HEK293 (cell line): Measurements from ENCODE around the gene UQCRQ.

ENCODE experiments used
- GLI2 ChIP-seq: fragments of 450-650 bp; formaldehyde crosslinking; IDR thresholded peaks from 2 replicates; pipeline ENCODE4; 2017; ENCODE audit warnings: missing biosample characterization, missing genetic modification characterization, low read depth, borderline replicate concordance
- GLIS2 ChIP-seq: fragments of 450-650 bp; formaldehyde crosslinking; IDR thresholded peaks from 2 replicates; pipeline ENCODE4 v1.5.1; 2016; ENCODE audit warnings: missing biosample characterization, missing genetic modification characterization
- KLF7 ChIP-seq: fragments of 450-650 bp; formaldehyde crosslinking; IDR thresholded peaks from 2 replicates; pipeline ENCODE4 v1.5.1; 2016; ENCODE audit warnings: missing biosample characterization, missing genetic modification characterization, borderline replicate concordance
- MEIS1 ChIP-seq: sonication (generic); formaldehyde crosslinking; IDR thresholded peaks from 2 replicates; pipeline ENCODE4 v1.8.1; 2022; ENCODE audit warnings: missing genetic modification reagents, mild to moderate bottlenecking, borderline replicate concordance
- PRDM1 ChIP-seq: fragments of 450-650 bp; formaldehyde crosslinking; IDR thresholded peaks from 2 replicates; pipeline ENCODE4; 2016; ENCODE audit warnings: missing biosample characterization, missing genetic modification characterization
- RBAK ChIP-seq: fragments of 450-650 bp; formaldehyde crosslinking; IDR thresholded peaks from 2 replicates; pipeline ENCODE4 v1.5.1; 2016; ENCODE audit warnings: missing biosample characterization, missing genetic modification characterization
- TRIM28 ChIP-seq: IDR thresholded peaks from 2 replicates; pipeline ENCODE4 v1.6.1; 2011; ENCODE audit warnings: low read length, control low read depth, borderline replicate concordance
- YY2 ChIP-seq: fragments of 450-650 bp; formaldehyde crosslinking; IDR thresholded peaks from 2 replicates; pipeline ENCODE4 v1.5.1; 2016; ENCODE audit warnings: missing biosample characterization, missing genetic modification characterization
- ZBTB1 ChIP-seq: fragments of 450-650 bp; formaldehyde crosslinking; IDR thresholded peaks from 2 replicates; pipeline ENCODE4 v1.5.1; 2016; ENCODE audit warnings: missing biosample characterization, missing genetic modification characterization
- ZBTB10 ChIP-seq: fragments of 450-650 bp; formaldehyde crosslinking; IDR thresholded peaks from 2 replicates; pipeline ENCODE4 v1.5.1; 2016; ENCODE audit warnings: missing biosample characterization, missing genetic modification characterization
- ZBTB17 ChIP-seq: fragments of 450-650 bp; formaldehyde crosslinking; IDR thresholded peaks from 2 replicates; pipeline ENCODE4 v1.5.1; 2016; ENCODE audit warnings: missing biosample characterization, missing genetic modification characterization
- ZBTB21 ChIP-seq: fragments of 450-650 bp; formaldehyde crosslinking; IDR thresholded peaks from 2 replicates; pipeline ENCODE4 v1.5.1; 2017; ENCODE audit warnings: missing biosample characterization, missing genetic modification characterization
- ZBTB48 ChIP-seq: fragments of 450-650 bp; formaldehyde crosslinking; IDR thresholded peaks from 2 replicates; pipeline ENCODE4 v1.5.1; 2016; ENCODE audit warnings: missing biosample characterization, missing genetic modification characterization
- ZFP69B ChIP-seq: fragments of 450-650 bp; formaldehyde crosslinking; IDR thresholded peaks from 2 replicates; pipeline ENCODE4 v1.5.1; 2016; ENCODE audit warnings: missing biosample characterization, missing genetic modification characterization
- ZNF114 ChIP-seq: fragments of 450-650 bp; formaldehyde crosslinking; IDR thresholded peaks from 2 replicates; pipeline ENCODE4 v1.5.0; 2017; ENCODE audit warnings: missing biosample characterization, missing genetic modification characterization
- ZNF184 ChIP-seq: fragments of 450-650 bp; IDR thresholded peaks from 2 replicates; pipeline ENCODE4 v1.5.1; 2018; ENCODE audit warnings: missing biosample characterization, mild to moderate bottlenecking, missing genetic modification characterization
- ZNF2 ChIP-seq: fragments of 450-650 bp; formaldehyde crosslinking; IDR thresholded peaks from 2 replicates; pipeline ENCODE4 v1.5.1; 2016; ENCODE audit warnings: missing biosample characterization, missing genetic modification characterization
- ZNF248 ChIP-seq: fragments of 450-650 bp; formaldehyde crosslinking; IDR thresholded peaks from 2 replicates; pipeline ENCODE4 v1.5.1; 2017; ENCODE audit warnings: missing biosample characterization, missing genetic modification characterization
- ZNF335 ChIP-seq: fragments of 450-650 bp; formaldehyde crosslinking; conservative IDR thresholded peaks from 2 replicates; pipeline ENCODE4 v1.5.1; 2016; ENCODE audit warnings: missing biosample characterization, missing genetic modification characterization
- ZNF341 ChIP-seq: fragments of 450-650 bp; formaldehyde crosslinking; IDR thresholded peaks from 2 replicates; pipeline ENCODE4; 2016; ENCODE audit warnings: low read depth, missing biosample characterization, missing genetic modification characterization
- ZNF354C ChIP-seq: fragments of 450-650 bp; formaldehyde crosslinking; IDR thresholded peaks from 2 replicates; pipeline ENCODE4 v1.5.1; 2016; ENCODE audit warnings: missing biosample characterization, missing genetic modification characterization, low read depth, borderline replicate concordance
- ZNF362 ChIP-seq: fragments of 450-650 bp; formaldehyde crosslinking; IDR thresholded peaks from 2 replicates; pipeline ENCODE4 v1.5.1; 2016; ENCODE audit warnings: missing biosample characterization, missing genetic modification characterization
- ZNF366 ChIP-seq: fragments of 450-650 bp; formaldehyde crosslinking; conservative IDR thresholded peaks from 2 replicates; pipeline ENCODE4 v1.5.1; 2016; ENCODE audit warnings: missing biosample characterization, missing genetic modification characterization
- ZNF37A ChIP-seq: fragments of 450-650 bp; IDR thresholded peaks from 2 replicates; pipeline ENCODE4 v1.5.1; 2018; ENCODE audit warnings: missing biosample characterization, missing genetic modification characterization
- ZNF473 ChIP-seq: fragments of 450-650 bp; formaldehyde crosslinking; IDR thresholded peaks from 2 replicates; pipeline ENCODE4 v1.5.1; 2017; ENCODE audit warnings: missing biosample characterization, missing genetic modification characterization
- ZNF501 ChIP-seq: fragments of 450-650 bp; formaldehyde crosslinking; IDR thresholded peaks from 2 replicates; pipeline ENCODE4 v1.5.1; 2016; ENCODE audit warnings: missing biosample characterization, missing genetic modification characterization
- ZNF549 ChIP-seq: fragments of 450-650 bp; IDR thresholded peaks from 2 replicates; pipeline ENCODE4 v1.5.1; 2018; ENCODE audit warnings: missing biosample characterization, missing genetic modification characterization, mild to moderate bottlenecking, inconsistent platforms, moderate library complexity
- ZNF670 ChIP-seq: fragments of 450-650 bp; formaldehyde crosslinking; IDR thresholded peaks from 2 replicates; pipeline ENCODE4 v1.5.1; 2016; ENCODE audit warnings: missing biosample characterization, missing genetic modification characterization, low read depth
- ZNF768 ChIP-seq: fragments of 450-650 bp; formaldehyde crosslinking; IDR thresholded peaks from 2 replicates; pipeline ENCODE4 v1.5.1; 2018; ENCODE audit warnings: missing biosample characterization, mild to moderate bottlenecking, missing genetic modification characterization
- ZNF830 ChIP-seq: fragments of 450-650 bp; IDR thresholded peaks from 2 replicates; pipeline ENCODE4 v1.5.0; 2018; ENCODE audit warnings: missing biosample characterization, missing genetic modification characterization, low read depth, mild to moderate bottlenecking, moderate library complexity
- ZSCAN23 ChIP-seq: fragments of 450-650 bp; formaldehyde crosslinking; IDR thresholded peaks from 2 replicates; pipeline ENCODE4 v1.5.1; 2016; ENCODE audit warnings: missing biosample characterization, missing genetic modification characterization
- TF ChIP-seq, protein P1 (sequence below): fragments of 450-650 bp; formaldehyde crosslinking; IDR thresholded peaks from 2 replicates; pipeline ENCODE4 v1.5.1; 2016; ENCODE audit warnings: missing biosample characterization, missing genetic modification characterization
- TF ChIP-seq, protein P2 (sequence below): fragments of 450-650 bp; formaldehyde crosslinking; IDR thresholded peaks from 2 replicates; pipeline ENCODE4 v1.5.1; 2016; ENCODE audit warnings: missing biosample characterization, missing genetic modification characterization

UQCRQ gene

DNA sequence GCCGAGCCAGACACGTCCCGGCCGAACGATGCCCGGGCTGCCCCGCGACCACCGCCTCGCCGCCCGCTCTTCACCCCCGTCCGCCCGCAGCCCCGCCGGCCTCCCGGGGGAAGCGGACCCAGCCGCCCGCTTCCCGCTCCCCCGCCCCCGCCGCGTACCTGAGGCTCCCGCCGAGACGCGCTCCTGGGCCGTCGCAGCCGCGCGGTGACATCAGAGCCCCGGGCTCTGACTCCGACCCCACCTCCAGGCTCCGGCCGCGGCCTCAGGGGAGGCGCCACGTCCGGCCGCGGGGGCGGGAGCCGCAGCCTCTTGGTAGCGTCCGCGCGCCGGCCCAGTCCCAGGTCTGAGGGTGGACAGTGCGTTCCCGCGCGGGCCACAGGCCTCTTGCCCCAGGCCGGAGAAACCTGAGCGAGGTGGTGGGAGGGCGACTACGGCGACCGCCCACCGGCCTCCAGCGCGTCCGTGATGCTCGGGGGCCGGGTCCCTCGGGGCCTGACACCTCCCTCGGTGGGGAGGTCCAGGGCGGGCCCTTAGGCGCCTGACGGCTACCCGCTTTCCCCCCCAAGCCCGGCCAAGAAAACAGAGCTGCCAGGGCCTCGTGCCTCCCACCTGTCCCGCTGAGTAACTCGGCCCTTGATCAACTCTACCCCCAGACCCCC, 35.9 kb upstream of the UQCRQ start, which contains the start of gene SHROOM1 (continued):
- TF ChIP-seq ZNF362, result no peak
- TF ChIP-seq ZNF670 (tag by site-specific recombination), result no peak
- no peak for TF ChIP-seq ZBTB1 (tag by site-specific recombination)
- TF ChIP-seq GLI2 (tag by site-specific recombination), result no peak
- TF ChIP-seq ZSCAN23 (tag by site-specific recombination), result no peak
- TF ChIP-seq MEIS1 (CRISPR knock-in tag), result no peak
- no peak for TF ChIP-seq ZNF114 (tag by site-specific recombination)
- TF ChIP-seq ZNF341, result 0 out of 2 replicates have a peak, but pooled peaks have one; percentile 17
- TF ChIP-seq ZNF366 (tag by site-specific recombination), result no peak
- 0 out of 2 replicates have a peak, but pooled peaks have one; percentile 34 for TF ChIP-seq ZBTB10 (tag by site-specific recombination)
- no peak for TF ChIP-seq TRIM28
- TF ChIP-seq ZBTB17 (tag by site-specific recombination), result no peak
- TF ChIP-seq, protein P1, sequence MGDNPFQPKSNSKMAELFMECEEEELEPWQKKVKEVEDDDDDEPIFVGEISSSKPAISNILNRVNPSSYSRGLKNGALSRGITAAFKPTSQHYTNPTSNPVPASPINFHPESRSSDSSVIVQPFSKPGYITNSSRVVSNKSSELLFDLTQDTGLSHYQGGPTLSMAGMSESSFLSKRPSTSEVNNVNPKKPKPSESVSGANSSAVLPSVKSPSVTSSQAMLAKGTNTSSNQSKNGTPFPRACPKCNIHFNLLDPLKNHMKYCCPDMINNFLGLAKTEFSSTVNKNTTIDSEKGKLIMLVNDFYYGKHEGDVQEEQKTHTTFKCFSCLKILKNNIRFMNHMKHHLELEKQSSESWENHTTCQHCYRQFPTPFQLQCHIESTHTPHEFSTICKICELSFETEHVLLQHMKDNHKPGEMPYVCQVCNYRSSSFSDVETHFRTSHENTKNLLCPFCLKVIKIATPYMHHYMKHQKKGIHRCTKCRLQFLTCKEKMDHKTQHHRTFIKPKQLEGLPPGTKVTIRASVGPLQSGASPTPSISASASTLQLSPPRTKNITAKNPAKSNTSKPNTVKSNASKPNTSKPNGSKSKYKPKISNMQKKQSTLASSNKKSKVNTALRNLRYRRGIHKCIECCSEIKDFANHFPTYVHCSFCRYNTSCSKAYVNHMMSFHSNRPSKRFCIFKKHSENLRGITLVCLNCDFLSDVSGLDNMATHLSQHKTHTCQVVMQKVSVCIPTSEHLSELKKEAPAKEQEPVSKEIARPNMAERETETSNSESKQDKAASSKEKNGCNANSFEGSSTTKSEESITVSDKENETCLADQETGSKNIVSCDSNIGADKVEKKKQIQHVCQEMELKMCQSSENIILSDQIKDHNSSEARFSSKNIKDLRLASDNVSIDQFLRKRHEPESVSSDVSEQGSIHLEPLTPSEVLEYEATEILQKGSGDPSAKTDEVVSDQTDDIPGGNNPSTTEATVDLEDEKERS (tag by site-specific recombination), result no peak
- TF ChIP-seq ZNF2 (tag by site-specific recombination), result no peak
- no peak for TF ChIP-seq KLF7 (tag by site-specific recombination)
- TF ChIP-seq, protein P2, sequence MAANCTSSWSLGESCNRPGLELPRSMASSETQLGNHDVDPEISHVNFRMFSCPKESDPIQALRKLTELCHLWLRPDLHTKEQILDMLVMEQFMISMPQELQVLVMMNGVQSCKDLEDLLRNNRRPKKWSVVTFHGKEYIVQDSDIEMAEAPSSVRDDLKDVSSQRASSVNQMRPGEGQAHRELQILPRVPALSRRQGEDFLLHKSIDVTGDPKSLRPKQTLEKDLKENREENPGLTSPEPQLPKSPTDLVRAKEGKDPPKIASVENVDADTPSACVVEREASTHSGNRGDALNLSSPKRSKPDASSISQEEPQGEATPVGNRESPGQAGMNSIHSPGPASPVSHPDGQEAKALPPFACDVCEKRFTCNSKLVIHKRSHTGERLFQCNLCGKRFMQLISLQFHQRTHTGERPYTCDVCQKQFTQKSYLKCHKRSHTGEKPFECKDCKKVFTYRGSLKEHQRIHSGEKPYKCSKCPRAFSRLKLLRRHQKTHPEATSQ (tag by site-specific recombination), result no peak
- TF ChIP-seq ZNF501, result no peak
- no peak for TF ChIP-seq ZNF37A
- no peak for TF ChIP-seq ZNF830 (tag by site-specific recombination)
- peak; percentile 20; the same call in 1 of the 2 replicates for TF ChIP-seq ZBTB48 (tag by site-specific recombination)
- no peak for TF ChIP-seq ZNF184 (tag by site-specific recombination)
- TF ChIP-seq ZNF335 (tag by site-specific recombination), result peak; percentile 98
- TF ChIP-seq ZNF768, result no peak
- no peak for TF ChIP-seq YY2
- TF ChIP-seq ZNF354C (tag by site-specific recombination), result no peak
- TF ChIP-seq PRDM1 (tag by site-specific recombination), result no peak
- no peak for TF ChIP-seq ZNF473 (tag by site-specific recombination)
- TF ChIP-seq RBAK (tag by site-specific recombination), result no peak
- no peak for TF ChIP-seq ZBTB21
- TF ChIP-seq ZNF248, result no peak
- no peak; the same call in 1 of the 2 replicates for TF ChIP-seq ZFP69B (tag by site-specific recombination)
- peak; percentile 84 for TF ChIP-seq GLIS2
- no peak for TF ChIP-seq ZNF549
